Esophagus squamous epithelium (tissue), 4 donors: ENCODE data around the gene VWCE.

ENCODE experiments used
- CTCF ChIP-seq, 6 experiments: fragments of 450-650 bp in 4 of 6; fragments of 200-600 bp in 2 of 6; sonication (generic) in 2 of 6; IDR thresholded peaks; one replicate each; pipeline ENCODE4 v1.5.1; 2016 to 2019; ENCODE audit warnings: antibody characterized with exemption in 6 of 6, mild to moderate bottlenecking in 4 of 6, moderate library complexity in 4 of 6
- POLR2A ChIP-seq, 4 donors: fragments of 450-650 bp; IDR thresholded peaks; one replicate each; pipeline ENCODE4 v1.6.1; 2017; ENCODE audit warnings: antibody characterized with exemption in 4 of 4, mild to moderate bottlenecking in 4 of 4, moderate library complexity in 3 of 4

- TF ChIP-seq POLR2A (IDR thresholded peaks at IDR 0.05) (no peak), CTCF (IDR thresholded peaks at IDR 0.05) (peak; percentile 95 to 99 (median 98))
Measured at GRCh38 chr11:61336171-61336935, 41.2 kb upstream of the VWCE start.
